Inflammatory macrophage (primary cell): Measurements from ENCODE around the gene ACAP3.

Source experiments
- DNase-seq, 2 donors: peaks; one replicate each; pipeline ENCODE4 v3.0.0-alpha.2; 2020 to 2022

ACAP3 gene

GRCh38 chr1:1299686-1300351, 7.9 kb downstream of the ACAP3 start:
- no peak for DNase-seq

- DNase-seq = no peak
These were observed 8.7 kb downstream of the ACAP3 start for GRCh38 chr1:1298861-1299685.

- no peak for DNase-seq
These were observed 9.8 kb downstream of the ACAP3 start for GRCh38 chr1:1297802-1298424.

- no peak for DNase-seq
These were observed 11.4 kb downstream of the ACAP3 start for GRCh38 chr1:1296070-1297061.

- no peak for DNase-seq
These were observed 12.4 kb downstream of the ACAP3 start for GRCh38 chr1:1295154-1295923.

GRCh38 chr1:1294250-1294890, 13.4 kb downstream of the ACAP3 start:
- no peak for DNase-seq

- DNase-seq = no peak
These were observed 14.2 kb downstream of the ACAP3 start for GRCh38 chr1:1293263-1294249.

- DNase-seq = no peak
These were observed 14.9 kb downstream of the ACAP3 start for GRCh38 chr1:1292851-1293250.

- no peak for DNase-seq
These were observed 15.3 kb downstream of the ACAP3 start for GRCh38 chr1:1292442-1292779.

GRCh38 chr1:1291548-1292441, 15.9 kb downstream of the ACAP3 start:
- DNase-seq = peak; percentile 17 to 27

- DNase-seq = no peak
These were observed 16.7 kb downstream of the ACAP3 start for GRCh38 chr1:1291023-1291528.

GRCh38 chr1:1290238-1290731, 17.4 kb downstream of the ACAP3 start:
- DNase-seq = peak; percentile 50 to 65

- DNase-seq = no peak
These were observed 20.2 kb downstream of the ACAP3 start for GRCh38 chr1:1287288-1288110.

GRCh38 chr1:1286313-1287261, 21.1 kb downstream of the ACAP3 start:
- DNase-seq = no peak

- DNase-seq = no peak
These were observed 22.0 kb downstream of the ACAP3 start for GRCh38 chr1:1285611-1286311.
